IPS DF 6.9 (cell line): ENCODE results near the gene ZMAT5.
A peak's percentile ranks its signal among the peaks of the same experiment; 100 is the strongest.

Experiments
- DNase-seq: peaks from one replicate; pipeline ENCODE4 v3.0.0-alpha.2; 2013; ENCODE audit warnings: low read depth, low spot score
- H3K27ac ChIP-seq: one replicate; pipeline ENCODE4 v1.5.1; 2013; ENCODE audit warnings: low read length, control low read depth
- H3K27me3 ChIP-seq: 2 replicates; pipeline ENCODE4 v1.6.1; 2013; ENCODE audit warnings: mild to moderate bottlenecking, low read length; ENCODE audit not compliant: control insufficient read depth, insufficient read depth
- H3K36me3 ChIP-seq: 2 replicates; pipeline ENCODE4 v1.6.1; 2013; ENCODE audit warnings: low read length; ENCODE audit not compliant: control insufficient read depth, insufficient read depth
- H3K4me1 ChIP-seq: 2 replicates; pipeline ENCODE4 v1.6.1; 2013; ENCODE audit warnings: low read length; ENCODE audit not compliant: control insufficient read depth, insufficient read depth
- H3K4me3 ChIP-seq: 2 replicates; pipeline ENCODE4 v1.5.1; 2013; ENCODE audit warnings: mild to moderate bottlenecking, low read length
- H3K9me3 ChIP-seq: 2 replicates; pipeline ENCODE4 v1.6.1; 2013; ENCODE audit warnings: low read length, inconsistent platforms; ENCODE audit not compliant: control insufficient read depth, insufficient read depth
- WGBS: extraction: QIAGEN DNeasy Blood & Tissue Kit; methylation state at CpG from one replicate; pipeline ENCODE4 v1.1.7; 2013; ENCODE audit warnings: mixed read lengths, missing lambda C conversion rate; ENCODE audit not compliant: insufficient read length, insufficient coverage; 5-methylcytosine and 5-hydroxymethylcytosine counted together

ZMAT5 gene

DNA sequence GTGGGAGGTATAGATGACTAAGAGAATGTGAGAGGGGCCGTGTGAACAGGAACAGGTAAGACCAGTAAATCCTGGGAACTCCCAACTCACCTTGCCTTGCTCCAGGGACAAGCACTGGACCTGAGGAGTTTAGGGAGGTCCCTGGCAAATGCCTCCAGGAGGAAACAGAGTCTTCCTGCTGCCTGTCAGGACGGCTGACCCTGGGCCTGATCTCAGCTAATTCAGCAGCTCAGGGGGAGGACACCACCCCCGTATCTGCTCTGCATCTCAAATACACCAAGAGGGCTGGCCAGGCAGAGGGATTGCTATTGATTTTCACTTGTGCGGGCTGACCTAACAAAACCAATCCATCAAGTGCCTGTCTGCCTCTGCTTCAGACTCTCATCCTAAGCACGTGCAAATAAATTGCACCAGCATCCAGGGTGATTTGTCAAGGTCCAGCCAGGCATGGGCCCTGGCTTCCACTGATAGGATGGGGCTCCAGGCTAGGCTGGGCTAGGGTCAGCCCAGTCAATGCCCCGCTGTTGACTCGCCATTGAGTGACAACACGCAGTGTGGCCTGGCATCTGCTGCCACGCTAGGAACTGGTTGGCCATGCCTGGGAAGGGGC lies 20.7 kb upstream of the ZMAT5 start:
- H3K4me3 ChIP-seq = no peak overlapping the region
- no peaks in the 10 kb centered on the region for H3K9me3 ChIP-seq
- peaks cover 16% of the 10 kb centered on the region for H3K36me3 ChIP-seq
- H3K27ac ChIP-seq = no peak overlapping the region
- H3K4me1 ChIP-seq = no peaks in the 10 kb centered on the region
- no CpG with 5 or more reads among the region's 9 CpGs for WGBS
- no peaks in the 10 kb centered on the region for H3K27me3 ChIP-seq
- DNase-seq = no peak

DNA sequence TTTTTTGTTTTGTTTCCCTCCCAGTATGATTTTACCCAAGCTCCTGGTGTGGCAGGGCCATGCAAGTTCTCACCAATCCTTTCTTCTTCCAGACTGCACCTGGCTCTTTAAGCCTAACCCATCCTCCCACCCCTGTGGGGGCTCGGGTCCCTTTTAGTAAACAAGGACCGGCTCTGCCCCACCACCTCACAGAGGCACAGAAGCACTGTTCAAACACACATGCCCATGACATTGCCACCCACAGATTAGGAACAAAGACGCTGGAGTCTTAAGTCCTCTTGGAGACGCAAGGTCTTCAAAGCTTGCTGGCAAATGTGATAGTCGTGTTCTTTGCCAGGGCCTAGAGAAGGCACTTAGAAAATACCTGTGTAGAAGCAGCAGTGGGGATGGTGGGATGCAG lies 19.2 kb upstream of the ZMAT5 start:
- Histone ChIP-seq H3K4me1 (no peaks in the 10 kb centered on the region; the same call in 1 of the 2 replicates), H3K27ac (no peak overlapping the region), H3K9me3 (no peaks in the 10 kb centered on the region), H3K4me3 (no peak overlapping the region), H3K36me3 (peaks cover 16% of the 10 kb centered on the region), H3K27me3 (no peaks in the 10 kb centered on the region)
- WGBS = no CpG with 5 or more reads among the region's 5 CpGs
- no peak for DNase-seq

DNA sequence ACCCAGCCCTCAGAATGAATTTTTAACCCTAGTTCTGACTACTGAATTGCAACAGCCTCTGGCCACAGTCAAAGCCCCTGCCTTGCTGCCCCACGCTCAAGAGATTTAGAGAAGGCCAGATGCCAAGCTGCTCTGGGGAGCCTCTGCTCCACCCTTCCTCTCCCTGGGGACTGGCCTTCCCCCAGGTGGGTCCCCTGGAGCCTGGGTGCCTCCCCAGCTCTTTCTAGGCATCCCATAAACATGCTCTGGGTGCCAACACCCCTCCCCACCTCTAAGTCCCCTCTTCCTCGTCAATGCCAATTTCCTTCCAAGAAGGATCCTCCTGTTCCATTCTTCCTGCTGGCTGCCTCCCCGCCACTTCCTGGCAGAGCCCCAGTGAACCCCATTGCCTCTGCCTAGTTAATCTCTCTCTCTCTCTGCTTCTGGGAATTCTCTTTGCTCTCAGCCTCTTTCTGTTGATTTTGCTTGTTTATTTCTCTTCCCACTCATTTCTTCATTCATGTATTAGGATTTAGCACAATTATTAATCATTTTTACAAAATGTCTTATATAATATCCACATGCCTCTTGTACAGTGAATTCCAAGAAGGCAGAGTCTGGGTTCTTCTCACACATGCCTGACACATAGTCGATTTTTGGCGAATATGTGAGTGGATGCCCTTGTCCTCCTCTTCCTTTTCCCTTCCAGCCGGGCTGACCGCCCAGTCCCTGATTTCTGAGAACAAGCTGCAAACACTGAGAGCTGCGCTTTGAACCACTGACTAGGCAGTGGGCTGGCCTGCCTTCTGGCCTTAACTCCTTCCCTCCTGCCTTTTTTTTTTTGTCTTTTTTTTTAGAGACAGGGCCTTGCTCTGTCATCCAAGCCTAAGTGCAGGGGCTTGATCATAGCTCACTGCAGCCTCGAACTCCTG lies 17.9 kb upstream of the ZMAT5 start:
- no CpG with 5 or more reads among the region's 9 CpGs for WGBS
- H3K27ac ChIP-seq = no peak overlapping the region
- H3K36me3 ChIP-seq = peaks cover 5% of the 10 kb centered on the region; the same call in 1 of the 2 replicates
- H3K4me3 ChIP-seq = no peak overlapping the region
- DNase-seq = no peak
- no peaks in the 10 kb centered on the region for H3K27me3 ChIP-seq
- H3K9me3 ChIP-seq = no peaks in the 10 kb centered on the region
- no peaks in the 10 kb centered on the region; the same call in 1 of the 2 replicates for H3K4me1 ChIP-seq

DNA sequence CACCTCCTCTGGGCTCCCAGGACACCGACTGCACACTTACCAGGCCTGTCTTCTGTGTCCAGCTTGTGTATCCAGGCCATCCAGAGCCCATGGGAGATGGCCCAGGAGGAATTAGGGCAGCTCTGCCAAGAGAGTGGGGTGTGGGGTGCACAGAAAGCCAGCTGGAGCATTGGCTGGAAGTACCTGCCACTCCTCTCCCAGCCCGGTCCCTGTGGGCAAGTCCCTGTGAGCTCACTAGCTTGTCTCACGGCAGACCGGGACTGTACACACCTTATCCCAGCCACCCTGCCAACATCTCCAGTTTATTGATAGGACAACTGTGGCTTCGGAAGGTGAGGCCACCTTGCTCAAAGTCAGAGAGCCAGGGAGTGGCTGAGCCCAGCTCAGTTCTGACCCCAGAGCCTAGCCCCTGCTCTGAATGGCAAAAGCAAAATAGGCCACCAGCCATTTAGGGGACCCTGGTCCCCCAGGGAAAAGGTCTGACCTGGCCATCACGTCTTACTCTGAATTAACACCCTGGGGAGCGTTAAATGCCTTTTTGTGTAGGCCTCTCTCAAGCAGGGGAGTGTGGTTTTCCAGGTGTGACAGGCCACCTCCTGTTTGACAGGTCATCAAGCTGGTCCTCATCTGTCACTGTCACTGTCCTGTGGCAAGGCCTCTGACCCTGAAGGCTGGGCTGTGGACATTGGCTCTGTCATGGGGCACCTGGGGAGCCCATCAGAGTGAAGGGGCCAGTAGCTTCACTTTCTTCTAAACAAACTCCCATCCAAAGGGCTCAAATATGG lies 15.4 kb upstream of the ZMAT5 start:
- Histone ChIP-seq H3K9me3 (no peaks in the 10 kb centered on the region), H3K4me1 (no peaks in the 10 kb centered on the region; the same call in 1 of the 2 replicates), H3K36me3 (no peaks in the 10 kb centered on the region), H3K27ac (no peak overlapping the region), H3K4me3 (no peak overlapping the region), H3K27me3 (no peaks in the 10 kb centered on the region)
- WGBS = no CpG with 5 or more reads among the region's 7 CpGs
- DNase-seq = no peak

DNA sequence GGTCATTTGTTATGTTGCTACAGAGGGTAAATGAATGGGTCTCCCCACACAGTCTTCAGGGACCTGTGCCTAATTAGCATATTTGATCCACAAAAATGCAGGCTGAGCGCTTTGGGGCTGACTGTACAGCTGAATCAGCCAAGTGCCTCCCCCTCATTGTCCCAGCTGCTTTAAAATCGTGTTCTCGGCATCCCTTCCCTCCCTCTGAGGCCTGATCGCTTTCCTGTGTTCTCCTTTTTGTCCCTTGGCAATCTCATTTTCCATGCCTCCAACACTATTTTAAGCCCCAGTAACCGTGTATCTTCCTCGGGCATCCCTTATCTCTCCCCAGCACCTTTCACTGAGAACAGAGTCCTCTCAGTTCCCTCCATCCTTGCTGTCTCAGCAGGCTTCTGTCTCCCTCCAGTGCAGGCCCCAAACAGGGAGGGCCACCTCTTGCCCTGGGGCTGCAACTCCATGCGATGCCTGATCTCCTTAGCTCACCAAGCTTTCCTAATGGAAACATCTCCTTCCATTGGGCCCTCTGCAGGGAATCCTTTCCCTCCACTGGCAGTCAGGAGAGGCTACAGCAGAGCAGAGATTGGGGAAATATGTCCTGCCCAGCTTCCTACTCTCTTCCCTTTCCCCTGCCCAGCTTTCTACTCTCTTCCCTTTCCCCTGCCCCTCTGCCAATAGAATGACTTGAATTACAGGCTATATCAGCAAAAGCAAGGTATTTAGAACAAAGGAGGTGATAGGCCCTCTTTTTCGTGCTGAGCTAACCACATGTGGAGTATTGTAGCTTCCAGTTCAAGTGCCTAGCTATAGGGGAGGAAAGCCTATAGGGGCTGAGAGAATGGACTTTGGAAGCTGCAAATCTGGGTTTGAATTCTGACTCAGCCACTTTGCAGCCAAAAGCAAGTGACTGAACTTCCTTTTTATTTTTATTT lies 14.2 kb upstream of the ZMAT5 start:
- WGBS = no CpG with 5 or more reads among the region's 8 CpGs
- no peak for DNase-seq
- H3K36me3 ChIP-seq = no peaks in the 10 kb centered on the region
- H3K27me3 ChIP-seq = no peaks in the 10 kb centered on the region
- H3K4me3 ChIP-seq = no peak overlapping the region
- H3K27ac ChIP-seq = no peak overlapping the region
- no peaks in the 10 kb centered on the region for H3K9me3 ChIP-seq
- H3K4me1 ChIP-seq = no peaks in the 10 kb centered on the region; the same call in 1 of the 2 replicates

DNA sequence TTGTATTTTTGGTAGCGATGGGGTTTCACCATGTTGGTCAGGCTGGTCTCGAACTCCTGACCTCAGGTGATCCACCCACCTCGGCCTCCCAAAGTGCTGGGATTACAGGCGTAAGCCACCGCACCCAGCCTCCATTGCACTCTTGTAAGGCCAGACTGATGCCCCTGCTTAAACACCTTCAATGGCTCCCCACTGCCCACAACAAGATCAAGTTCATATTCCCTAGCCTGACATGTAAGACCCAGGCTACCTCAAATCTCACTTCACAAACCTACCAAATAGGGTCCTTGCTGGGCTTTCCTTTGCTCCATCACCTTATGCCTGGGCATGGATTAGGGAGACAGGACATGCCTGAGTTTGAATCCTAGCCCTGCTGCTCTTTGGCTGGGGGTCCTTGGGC lies 13.4 kb upstream of the ZMAT5 start:
- no CpG with 5 or more reads among the region's 5 CpGs for WGBS
- no peak for DNase-seq
- H3K9me3 ChIP-seq = no peaks in the 10 kb centered on the region
- no peaks in the 10 kb centered on the region for H3K36me3 ChIP-seq
- no peak overlapping the region for H3K27ac ChIP-seq
- H3K27me3 ChIP-seq = no peaks in the 10 kb centered on the region
- no peaks in the 10 kb centered on the region; the same call in 1 of the 2 replicates for H3K4me1 ChIP-seq
- H3K4me3 ChIP-seq = no peak overlapping the region

DNA sequence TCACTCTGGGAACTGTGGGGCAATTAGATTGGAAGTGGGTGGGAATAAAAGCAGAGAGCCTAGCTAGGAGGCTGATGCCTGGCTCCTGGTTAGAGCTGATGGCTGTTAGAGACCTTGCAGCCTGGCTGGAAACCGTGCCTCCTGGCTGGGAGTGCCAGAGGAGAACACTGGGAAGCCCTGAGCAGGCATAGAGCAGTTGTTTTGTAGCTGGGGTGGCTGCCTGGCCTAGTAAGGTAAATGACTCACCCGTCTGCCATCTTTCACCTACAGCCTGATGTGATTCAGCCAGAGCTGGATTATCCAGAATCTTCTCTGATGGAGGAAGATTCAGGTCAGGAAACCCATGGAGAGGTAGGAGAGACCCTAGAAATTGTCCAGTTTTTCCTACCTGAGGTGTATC lies 6.4 kb upstream of the ZMAT5 start:
- no peak overlapping the region for H3K4me3 ChIP-seq
- H3K9me3 ChIP-seq = no peaks in the 10 kb centered on the region
- WGBS = no CpG with 5 or more reads among the region's 2 CpGs
- no peaks in the 10 kb centered on the region; the same call in 1 of the 2 replicates for H3K36me3 ChIP-seq
- H3K4me1 ChIP-seq = no peaks in the 10 kb centered on the region
- H3K27ac ChIP-seq = no peak overlapping the region
- no peak for DNase-seq
- no peaks in the 10 kb centered on the region for H3K27me3 ChIP-seq

DNA sequence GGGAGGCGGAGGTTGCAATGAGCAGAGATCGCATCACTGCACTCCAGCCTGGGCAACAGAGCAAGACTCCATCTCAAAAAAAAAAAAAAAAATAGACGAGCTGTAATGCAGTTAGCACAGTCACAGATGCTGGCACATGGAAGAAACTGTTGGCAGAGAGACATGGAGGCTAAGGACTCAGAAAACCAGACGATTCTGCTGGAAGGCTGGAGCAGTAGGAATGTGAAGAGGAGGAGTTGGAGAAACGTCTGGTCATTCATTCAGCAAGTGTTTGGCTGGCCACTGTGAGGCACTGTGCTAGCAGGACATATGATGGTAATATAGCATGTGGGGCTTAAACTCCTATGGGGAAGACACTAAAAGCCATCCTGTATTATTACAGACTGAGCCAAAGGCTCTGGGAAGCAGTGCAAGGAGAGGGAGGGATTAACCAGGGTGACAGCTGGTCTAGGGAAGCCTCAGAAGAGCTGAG lies 5.4 kb upstream of the ZMAT5 start:
- WGBS = no CpG with 5 or more reads among the region's 5 CpGs
- no peaks in the 10 kb centered on the region for H3K27me3 ChIP-seq
- DNase-seq = peak; percentile 27
- H3K27ac ChIP-seq = no peak overlapping the region
- no peaks in the 10 kb centered on the region for H3K9me3 ChIP-seq
- no peak overlapping the region for H3K4me3 ChIP-seq
- H3K36me3 ChIP-seq = no peaks in the 10 kb centered on the region; the same call in 1 of the 2 replicates
- 0 out of 2 replicates have a peak, but pooled peaks cover 2% of the 10 kb centered on the region for H3K4me1 ChIP-seq

DNA sequence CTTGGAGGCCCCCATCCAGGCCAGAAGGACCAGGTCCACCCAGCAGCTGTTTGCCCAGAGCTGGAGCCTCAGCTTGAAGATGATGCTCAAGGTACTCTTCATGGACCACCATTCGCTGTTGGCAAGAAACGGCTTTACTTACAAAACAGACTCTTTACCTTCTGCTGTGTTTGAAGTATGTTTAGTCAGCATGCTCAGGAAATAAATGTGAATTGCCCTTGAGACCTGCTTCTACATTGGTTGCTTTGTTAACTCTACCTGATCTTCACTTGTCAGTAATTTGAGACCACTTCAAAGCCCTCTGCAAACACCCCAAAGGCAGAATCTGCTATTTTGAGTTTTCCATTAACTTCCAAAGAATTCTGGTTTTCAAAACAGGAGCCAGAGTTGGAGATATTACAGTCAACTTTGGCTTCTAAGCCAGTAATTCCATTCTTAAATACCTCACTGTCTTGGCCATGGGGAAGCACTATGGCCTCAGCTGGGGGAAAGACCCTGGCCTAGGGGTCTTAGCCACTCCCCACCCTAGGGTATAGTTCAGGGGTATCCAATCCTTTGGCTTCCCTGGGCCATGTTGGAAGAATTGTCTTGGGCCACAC lies 3.0 kb upstream of the ZMAT5 start:
- no peak overlapping the region for H3K27ac ChIP-seq
- H3K9me3 ChIP-seq = no peaks in the 10 kb centered on the region
- no CpG with 5 or more reads among the region's 2 CpGs for WGBS
- no peak for DNase-seq
- H3K36me3 ChIP-seq = no peaks in the 10 kb centered on the region; the same call in 1 of the 2 replicates
- no peaks in the 10 kb centered on the region for H3K27me3 ChIP-seq
- H3K4me3 ChIP-seq = no peak overlapping the region
- 0 out of 2 replicates have a peak, but pooled peaks cover 2% of the 10 kb centered on the region for H3K4me1 ChIP-seq
